SK-N-MC (cell line): ENCODE results near the gene XPO5.

Source experiments
- DNase-seq: peaks from one replicate; pipeline ENCODE4 v3.0.0-alpha.2; 2011; ENCODE audit warnings: low read depth, low spot score
- H3K27ac ChIP-seq: fragments of 200-600 bp; sonication (generic); 2 replicates; pipeline ENCODE4 v1.5.1; 2016; ENCODE audit warnings: mixed run types
- H3K36me3 ChIP-seq: fragments of 200-600 bp; sonication (generic); 2 replicates; pipeline ENCODE4 v1.6.1; 2017; ENCODE audit warnings: antibody characterized with exemption, low read length, mixed read lengths; ENCODE audit not compliant: insufficient read depth
- H3K4me3 ChIP-seq: fragments of 200-600 bp; sonication (generic); 2 replicates; pipeline ENCODE4 v1.5.1; 2016
- H3K9ac ChIP-seq: fragments of 200-600 bp; sonication (generic); 2 replicates; pipeline ENCODE4 v1.8.0; 2017; ENCODE audit warnings: mixed run types, mixed read lengths; ENCODE audit not compliant: insufficient read length
- H3K9me3 ChIP-seq: fragments of 200-600 bp; sonication (generic); 2 replicates; pipeline ENCODE4 v1.6.1; 2017; ENCODE audit warnings: low read depth, mild to moderate bottlenecking, antibody characterized with exemption, low read length, moderate library complexity, mixed read lengths
- EZH2 ChIP-seq: fragments of 200-600 bp; sonication (generic); IDR thresholded peaks from one replicate; pipeline ENCODE4 v1.6.1; 2017; ENCODE audit warnings: antibody characterized with exemption
- FOXP2 ChIP-seq: optimal IDR thresholded peaks from 2 replicates; pipeline ENCODE3; 2011; ENCODE audit warnings: mild to moderate bottlenecking, moderate library complexity; ENCODE audit not compliant: insufficient read depth; ENCODE audit errors: extremely low read length, control extremely low read depth
- POLR2AphosphoS5 ChIP-seq: IDR thresholded peaks from 2 replicates; pipeline ENCODE4 v1.6.1; 2012; ENCODE audit warnings: mild to moderate bottlenecking, low read depth, low read length, borderline replicate concordance

XPO5 gene

DNA sequence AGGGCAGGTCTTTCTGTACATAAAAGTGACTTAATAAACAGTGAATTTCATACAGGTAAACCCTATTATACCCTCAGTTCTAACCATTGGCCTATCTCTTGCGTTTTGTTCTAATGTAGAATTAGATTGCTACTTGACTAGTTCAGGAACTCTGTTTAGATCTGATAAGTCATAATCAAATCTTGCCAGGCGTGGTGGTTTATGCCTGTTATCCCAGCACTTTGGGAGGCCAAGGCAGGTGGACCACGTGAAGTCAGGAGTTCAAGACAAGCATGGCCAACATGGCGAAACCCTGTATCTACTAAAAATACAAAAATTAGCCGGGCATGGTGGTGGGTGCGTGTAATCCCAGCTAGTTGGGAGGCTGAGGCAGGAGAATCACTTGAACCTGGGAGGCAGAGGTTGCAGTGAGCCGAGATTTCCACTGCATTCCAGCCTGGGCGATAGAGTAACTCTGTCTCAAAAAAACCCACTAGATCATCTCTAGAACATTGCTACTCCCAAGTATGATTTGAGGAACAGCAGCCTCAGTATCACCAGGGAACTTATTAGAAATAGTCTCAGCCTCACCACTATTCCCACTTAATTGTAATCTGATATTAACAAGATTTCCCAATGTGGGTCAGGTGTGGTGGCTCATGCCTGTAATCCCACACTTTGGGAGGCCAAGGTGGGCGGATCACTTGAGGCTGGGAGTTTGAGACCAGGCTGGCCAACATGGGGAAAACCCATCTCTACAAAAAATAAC, 41.1 kb upstream of the XPO5 start:
- Histone ChIP-seq H3K27ac (no peak overlapping the region), H3K36me3 (peaks cover 37% of the 10 kb centered on the region), H3K9me3 (no peaks in the 10 kb centered on the region), H3K9ac (no peak overlapping the region), H3K4me3 (no peak overlapping the region)
- DNase-seq: no peak
- TF ChIP-seq FOXP2 (no peak), EZH2 (no peak), POLR2AphosphoS5 (no peak)

DNA sequence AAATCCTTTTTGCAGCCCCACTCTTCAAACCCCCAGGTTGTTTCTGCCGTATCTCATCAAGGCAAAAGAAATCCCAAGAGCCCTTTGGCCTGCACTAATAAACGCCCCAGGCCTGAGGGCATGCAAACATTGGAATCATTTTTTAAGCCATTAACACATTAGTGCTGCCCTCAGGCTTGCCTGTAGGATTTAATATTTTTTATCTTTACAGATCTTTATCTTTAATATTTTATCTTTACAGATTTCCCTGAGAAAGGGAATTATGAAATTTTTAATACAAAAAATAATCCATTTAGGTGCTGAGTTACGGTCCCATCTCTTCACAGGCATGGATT, 38.5 kb upstream of the XPO5 start:
- DNase-seq: no peak
- no peak overlapping the region for H3K4me3 ChIP-seq
- peaks cover 30% of the 10 kb centered on the region for H3K36me3 ChIP-seq
- no peak overlapping the region for H3K9ac ChIP-seq
- TF ChIP-seq POLR2AphosphoS5 (no peak), FOXP2 (no peak), EZH2 (no peak)
- peak overlapping the region; percentile 62; the same call in 1 of the 2 replicates for H3K27ac ChIP-seq
- no peaks in the 10 kb centered on the region for H3K9me3 ChIP-seq

DNA sequence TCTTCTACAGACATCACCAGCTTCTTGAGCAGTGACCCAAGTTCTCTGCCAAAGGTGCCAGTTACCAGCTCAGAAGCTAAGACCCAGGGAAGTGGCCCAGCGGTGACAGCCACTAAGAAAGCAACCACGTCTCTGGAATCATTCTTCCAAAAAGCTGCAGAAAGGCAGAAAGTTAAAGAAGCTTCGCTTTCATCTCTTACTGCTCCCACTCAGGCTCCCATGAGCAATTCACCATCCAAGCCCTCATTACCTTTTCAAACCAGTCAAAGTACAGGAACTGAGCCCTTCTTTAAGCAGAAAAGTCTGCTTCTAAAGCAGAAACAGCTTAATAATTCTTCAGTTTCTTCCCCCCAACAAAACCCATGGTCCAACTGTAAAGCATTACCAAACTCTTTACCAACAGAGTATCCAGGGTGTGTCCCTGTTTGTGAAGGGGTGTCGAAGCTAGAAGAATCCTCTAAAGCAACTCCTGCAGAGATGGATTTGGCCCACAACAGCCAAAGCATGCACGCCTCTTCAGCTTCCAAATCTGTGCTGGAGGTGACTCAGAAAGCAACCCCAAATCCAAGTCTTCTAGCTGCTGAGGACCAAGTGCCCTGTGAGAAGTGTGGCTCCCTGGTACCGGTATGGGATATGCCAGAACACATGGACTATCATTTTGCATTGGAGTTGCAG, 38.0 kb upstream of the XPO5 start:
- H3K36me3 ChIP-seq: peaks cover 30% of the 10 kb centered on the region
- H3K9ac ChIP-seq: no peak overlapping the region
- H3K27ac ChIP-seq: peak overlapping the region; percentile 53; the same call in 1 of the 2 replicates

DNA sequence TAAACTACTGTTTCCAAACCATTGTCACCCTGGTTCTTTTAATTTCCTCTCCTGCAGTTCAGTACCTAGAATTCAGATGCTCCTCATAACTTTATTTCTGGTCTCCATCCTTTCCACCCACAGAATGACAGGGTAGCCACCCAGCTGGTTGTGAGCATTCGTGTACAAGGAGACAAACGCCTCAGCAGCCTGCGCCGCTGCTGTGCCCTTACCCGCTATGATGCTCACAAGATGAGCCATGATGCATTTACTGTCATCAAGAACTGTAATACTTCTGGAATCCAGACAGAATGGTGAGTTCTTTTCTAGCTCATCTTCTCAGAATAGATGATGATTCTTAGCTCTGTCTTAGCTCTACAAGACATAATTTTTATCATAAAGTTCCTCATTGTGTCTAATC, 34.6 kb upstream of the XPO5 start:
- H3K4me3 ChIP-seq: no peak overlapping the region
- peaks cover 33% of the 10 kb centered on the region for H3K36me3 ChIP-seq
- TF ChIP-seq FOXP2: no peak
- H3K9me3 ChIP-seq: no peaks in the 10 kb centered on the region
- no peak overlapping the region for H3K27ac ChIP-seq
- H3K9ac ChIP-seq: no peak overlapping the region
- no peak for DNase-seq

More for the DNA sequence above, 38.0 kb upstream of the XPO5 start:
- Histone ChIP-seq H3K9me3 (no peaks in the 10 kb centered on the region), H3K4me3 (no peak overlapping the region)
- TF ChIP-seq FOXP2 (no peak), POLR2AphosphoS5 (no peak), EZH2 (no peak)
- DNase-seq: no peak

DNA sequence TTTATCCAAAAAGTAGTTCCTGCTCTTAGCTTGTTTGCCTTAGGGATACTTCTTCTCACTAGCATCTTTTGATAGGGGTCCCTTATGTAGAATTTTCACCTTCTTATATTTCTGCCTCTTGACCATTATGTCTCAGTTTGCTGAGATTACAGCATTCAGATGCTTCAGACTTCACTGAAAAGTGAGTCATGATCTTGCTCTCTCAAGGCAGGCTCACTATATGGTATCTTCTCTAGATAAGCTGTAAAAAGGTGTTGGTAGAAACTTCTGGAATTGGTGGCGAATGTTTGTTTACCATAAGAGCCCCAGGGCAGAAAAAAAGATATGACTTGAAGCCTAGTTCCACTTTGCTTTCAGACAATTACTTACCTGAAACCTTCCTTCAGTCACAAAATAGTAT, 33.6 kb upstream of the XPO5 start:
- H3K36me3 ChIP-seq: peaks cover 33% of the 10 kb centered on the region
- no peak overlapping the region for H3K27ac ChIP-seq
- no peak overlapping the region for H3K9ac ChIP-seq
- no peak for DNase-seq
- H3K9me3 ChIP-seq: no peaks in the 10 kb centered on the region
- TF ChIP-seq EZH2: no peak
- no peak for TF ChIP-seq FOXP2
- TF ChIP-seq POLR2AphosphoS5: no peak
- no peak overlapping the region for H3K4me3 ChIP-seq

DNA sequence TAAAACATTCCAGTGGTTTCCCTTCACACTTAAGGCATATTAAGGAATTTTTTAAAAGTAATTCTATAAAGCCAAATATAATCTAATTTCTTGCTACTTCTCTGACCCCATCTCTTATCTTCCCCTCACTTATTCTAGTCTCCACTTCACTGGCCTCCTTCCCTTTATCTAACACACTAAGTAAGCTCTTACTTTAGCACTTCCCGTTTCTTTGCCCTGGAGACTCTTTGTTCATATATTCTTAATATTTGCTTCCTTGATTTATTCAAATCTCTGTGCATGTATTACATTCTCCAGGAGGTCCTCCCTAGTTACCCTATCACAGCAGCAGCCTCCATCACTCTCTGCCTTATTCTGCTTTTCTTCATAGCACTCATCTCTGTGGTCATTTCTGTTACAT, 33.0 kb upstream of the XPO5 start:
- DNase-seq: no peak
- H3K4me3 ChIP-seq: no peak overlapping the region
- no peak overlapping the region for H3K27ac ChIP-seq
- H3K9ac ChIP-seq: no peak overlapping the region
- no peak for TF ChIP-seq EZH2
- no peak for TF ChIP-seq POLR2AphosphoS5
- TF ChIP-seq FOXP2: no peak
- peaks cover 34% of the 10 kb centered on the region for H3K36me3 ChIP-seq
- H3K9me3 ChIP-seq: no peaks in the 10 kb centered on the region

DNA sequence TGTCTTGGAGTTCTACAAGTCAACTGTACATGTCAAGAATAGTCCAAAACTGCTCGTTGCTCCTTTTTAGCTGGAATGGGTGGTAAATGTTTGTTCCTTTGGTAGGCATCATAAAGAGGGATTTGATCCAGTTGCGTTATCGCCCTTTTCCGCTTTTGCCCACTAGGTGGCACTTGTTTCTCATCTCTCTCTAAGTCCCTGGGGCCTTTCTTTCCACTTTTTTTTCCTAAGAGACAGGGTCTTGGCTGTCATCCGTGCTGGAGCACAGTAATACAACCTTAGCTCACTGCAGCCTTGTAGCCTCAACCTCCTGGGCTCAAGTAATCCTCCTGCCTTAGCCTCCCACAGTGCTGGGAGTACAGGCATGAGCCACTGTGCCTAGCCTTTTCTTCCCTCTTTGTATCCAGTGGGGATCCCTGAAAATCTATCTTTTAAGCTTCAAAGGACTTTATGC, 32.5 kb upstream of the XPO5 start:
- Histone ChIP-seq H3K4me3 (no peak overlapping the region), H3K9me3 (no peaks in the 10 kb centered on the region), H3K36me3 (peaks cover 34% of the 10 kb centered on the region), H3K9ac (no peak overlapping the region), H3K27ac (no peak overlapping the region)
- TF ChIP-seq EZH2 (no peak), FOXP2 (no peak), POLR2AphosphoS5 (no peak)
- DNase-seq: peak; percentile 81

DNA sequence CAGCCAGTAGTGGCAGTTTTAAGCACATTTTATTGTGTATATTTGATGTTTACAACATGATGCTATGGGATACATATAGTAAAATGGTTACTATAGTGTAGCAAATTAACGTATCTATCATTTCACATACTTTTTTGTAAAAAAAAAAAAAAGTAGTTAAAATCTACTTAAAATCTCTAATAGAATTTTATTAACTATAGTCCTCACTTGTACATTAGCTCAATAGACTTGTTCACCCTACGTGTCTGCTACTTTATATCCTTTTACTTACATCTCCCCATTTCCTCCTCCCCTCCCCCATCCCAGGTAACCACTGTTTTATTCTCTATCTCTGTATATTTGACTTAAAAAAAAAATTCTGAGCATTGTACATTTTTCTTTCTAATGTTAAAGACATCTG, 30.2 kb upstream of the XPO5 start:
- peaks cover 40% of the 10 kb centered on the region for H3K36me3 ChIP-seq
- no peak for DNase-seq

More for the DNA sequence above, 30.2 kb upstream of the XPO5 start:
- Histone ChIP-seq H3K9ac (no peak overlapping the region), H3K9me3 (no peaks in the 10 kb centered on the region), H3K27ac (no peak overlapping the region), H3K4me3 (no peak overlapping the region)
- TF ChIP-seq EZH2: no peak
- no peak for TF ChIP-seq FOXP2
- TF ChIP-seq POLR2AphosphoS5: no peak
